IPS-18a (cell line): ENCODE measurements around the gene APBA2.
"Not testable (repeated sequence)": the region's sequence is repeated elsewhere in the genome, so short reads cannot be mapped to it uniquely, and the experiment has no call there.

Experiments
- H3K27ac ChIP-seq: one replicate; pipeline ENCODE4 v1.5.1; 2013; ENCODE audit warnings: low read length
- H3K27me3 ChIP-seq: one replicate; pipeline ENCODE4 v1.6.1; 2013; ENCODE audit warnings: mild to moderate bottlenecking, low read length; ENCODE audit not compliant: control insufficient read depth, insufficient read depth
- H3K36me3 ChIP-seq: one replicate; pipeline ENCODE4 v1.6.1; 2013; ENCODE audit warnings: low read depth, low read length; ENCODE audit not compliant: control insufficient read depth
- H3K4me1 ChIP-seq: one replicate; pipeline ENCODE4 v1.6.1; 2013; ENCODE audit warnings: low read depth, low read length; ENCODE audit not compliant: control insufficient read depth
- H3K4me3 ChIP-seq: one replicate; pipeline ENCODE4 v1.5.1; 2013; ENCODE audit warnings: low read length
- H3K9ac ChIP-seq: one replicate; pipeline ENCODE4 v1.6.1; 2013; ENCODE audit warnings: mild to moderate bottlenecking, low read length, moderate library complexity
- H3K9me3 ChIP-seq: one replicate; pipeline ENCODE4 v1.6.1; 2013; ENCODE audit warnings: low read depth, low read length; ENCODE audit not compliant: control insufficient read depth

APBA2 gene

DNA sequence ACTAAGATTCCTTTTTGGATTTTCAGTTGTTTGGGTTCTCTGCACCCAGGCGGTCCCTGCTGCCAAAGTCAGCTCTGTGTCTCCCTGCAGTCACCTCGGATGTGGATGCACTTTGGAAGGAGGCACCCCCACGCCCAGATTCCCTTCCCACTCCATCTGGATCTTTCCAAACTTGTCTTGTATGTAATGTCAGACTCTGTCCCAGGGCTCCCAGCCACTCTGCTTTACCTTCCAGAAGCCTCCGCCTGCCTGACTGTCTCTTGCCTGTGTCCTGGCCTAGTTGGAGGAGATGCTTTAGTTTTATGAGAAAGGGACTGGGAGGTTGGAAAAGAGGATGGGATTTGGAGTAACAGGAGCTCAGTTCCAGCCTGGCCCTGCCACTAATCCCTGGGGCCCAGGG, 4.5 kb downstream of the APBA2 start:
- not testable (repeated sequence) for H3K9ac ChIP-seq, H3K27ac ChIP-seq, H3K4me1 ChIP-seq, H3K4me3 ChIP-seq, H3K36me3 ChIP-seq, H3K9me3 ChIP-seq
- H3K27me3 ChIP-seq: peaks cover 17% of the 10 kb centered on the region

DNA sequence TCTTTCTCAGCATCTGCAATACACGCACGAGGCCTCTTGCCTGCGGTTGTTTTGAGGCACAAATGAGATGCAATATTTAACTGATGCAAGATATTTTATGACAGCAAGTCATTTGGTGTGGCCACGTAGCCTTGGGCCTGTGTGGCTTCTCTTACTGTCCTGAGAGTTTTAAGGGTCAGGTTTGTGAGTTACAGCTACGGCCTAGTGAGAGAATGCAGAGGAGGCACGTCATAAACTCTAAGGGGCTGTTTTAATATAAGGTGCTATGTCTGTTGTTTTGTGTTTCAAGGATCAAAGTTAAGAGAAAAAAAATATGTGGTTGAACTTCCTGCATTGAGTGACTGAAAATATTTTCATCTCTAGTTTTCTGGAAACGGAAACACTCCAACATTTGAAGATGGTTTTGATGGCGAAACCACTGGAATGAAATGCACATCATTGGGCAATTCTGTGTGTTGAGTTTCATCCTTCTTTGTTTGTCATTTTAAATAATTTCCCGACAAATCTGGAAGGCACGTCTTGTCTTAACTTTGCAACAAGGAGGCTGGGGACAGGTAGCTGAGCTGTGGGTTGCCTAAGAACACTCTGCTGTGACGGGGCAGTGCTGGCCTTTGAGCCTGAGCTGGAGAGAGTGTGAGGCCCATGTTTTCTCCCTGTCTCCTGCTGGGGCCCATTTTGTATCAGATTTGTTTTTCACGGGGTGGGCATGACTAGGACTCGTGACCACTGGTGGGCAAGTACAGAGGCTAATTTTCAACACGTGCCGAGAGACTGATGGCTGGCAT, 5.1 kb downstream of the APBA2 start:
- H3K9ac ChIP-seq: no peak overlapping the region
- H3K4me1 ChIP-seq: peaks cover 3% of the 10 kb centered on the region
- H3K36me3 ChIP-seq: no peaks in the 10 kb centered on the region
- peaks cover 14% of the 10 kb centered on the region for H3K27me3 ChIP-seq
- no peaks in the 10 kb centered on the region for H3K9me3 ChIP-seq
- H3K27ac ChIP-seq: no peak overlapping the region
- H3K4me3 ChIP-seq: no peak overlapping the region

DNA sequence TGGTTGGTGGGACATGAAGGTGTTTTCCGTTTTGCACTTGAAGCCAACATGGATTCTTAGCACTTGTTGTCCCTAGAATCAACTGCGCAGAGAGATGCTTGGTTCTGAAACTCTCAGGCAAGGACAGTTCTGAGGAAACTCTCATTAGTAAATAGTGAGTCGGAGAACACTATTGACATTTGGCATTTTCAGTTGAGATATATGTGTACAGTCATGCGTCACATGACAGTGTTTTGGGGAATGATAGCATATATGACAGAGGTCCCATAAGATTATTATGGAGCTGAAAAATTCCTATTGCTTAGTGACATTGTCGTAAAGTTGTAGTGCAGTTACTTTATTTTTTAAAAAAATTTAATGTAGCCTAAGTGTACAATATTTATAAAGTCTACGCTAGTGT, 5.8 kb downstream of the APBA2 start:
- Histone ChIP-seq H3K27me3 (peaks cover 11% of the 10 kb centered on the region), H3K27ac (no peak overlapping the region), H3K4me1 (peaks cover 3% of the 10 kb centered on the region), H3K9ac (no peak overlapping the region), H3K4me3 (no peak overlapping the region), H3K9me3 (no peaks in the 10 kb centered on the region), H3K36me3 (no peaks in the 10 kb centered on the region)

- H3K9ac ChIP-seq: no peak overlapping the region
- H3K36me3 ChIP-seq: no peaks in the 10 kb centered on the region
- H3K4me1 ChIP-seq: no peaks in the 10 kb centered on the region
- no peaks in the 10 kb centered on the region for H3K9me3 ChIP-seq
- no peak overlapping the region for H3K4me3 ChIP-seq
- no peaks in the 10 kb centered on the region for H3K27me3 ChIP-seq
- H3K27ac ChIP-seq: no peak overlapping the region
These were observed 7.2 kb downstream of the APBA2 start for GRCh38 chr15:28892789-28893610.

DNA sequence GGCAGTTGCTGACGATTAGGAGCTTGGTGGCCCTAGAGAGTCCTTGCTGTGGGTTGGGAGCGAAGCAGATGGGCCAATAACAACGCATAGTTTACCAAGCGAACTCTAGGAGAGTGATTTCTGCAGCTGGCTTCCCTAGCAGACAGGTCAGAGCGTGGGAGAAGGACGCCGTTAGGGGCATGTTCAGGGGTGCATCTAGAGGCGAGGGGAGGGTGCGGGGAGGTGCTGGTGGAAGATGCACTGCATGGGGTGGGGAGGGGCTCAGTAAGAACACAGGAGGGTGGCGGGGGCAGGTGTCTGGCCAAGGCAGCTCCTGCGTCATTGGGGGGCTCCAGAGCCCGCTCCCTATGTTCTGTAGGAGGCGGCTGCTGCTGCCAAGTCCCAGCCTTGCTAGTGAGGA, 8.9 kb downstream of the APBA2 start:
- no peak overlapping the region for H3K4me3 ChIP-seq

GRCh38 chr15:28895146-28895545, 9.4 kb downstream of the APBA2 start:
- Histone ChIP-seq H3K4me3 (no peak overlapping the region), H3K36me3 (no peaks in the 10 kb centered on the region), H3K27me3 (no peaks in the 10 kb centered on the region), H3K9me3 (no peaks in the 10 kb centered on the region), H3K27ac (no peak overlapping the region), H3K9ac (no peak overlapping the region), H3K4me1 (no peaks in the 10 kb centered on the region)

More for the DNA sequence above, 8.9 kb downstream of the APBA2 start:
- Histone ChIP-seq H3K36me3 (no peaks in the 10 kb centered on the region), H3K27me3 (no peaks in the 10 kb centered on the region), H3K9me3 (no peaks in the 10 kb centered on the region), H3K4me1 (no peaks in the 10 kb centered on the region), H3K27ac (no peak overlapping the region), H3K9ac (no peak overlapping the region)

DNA sequence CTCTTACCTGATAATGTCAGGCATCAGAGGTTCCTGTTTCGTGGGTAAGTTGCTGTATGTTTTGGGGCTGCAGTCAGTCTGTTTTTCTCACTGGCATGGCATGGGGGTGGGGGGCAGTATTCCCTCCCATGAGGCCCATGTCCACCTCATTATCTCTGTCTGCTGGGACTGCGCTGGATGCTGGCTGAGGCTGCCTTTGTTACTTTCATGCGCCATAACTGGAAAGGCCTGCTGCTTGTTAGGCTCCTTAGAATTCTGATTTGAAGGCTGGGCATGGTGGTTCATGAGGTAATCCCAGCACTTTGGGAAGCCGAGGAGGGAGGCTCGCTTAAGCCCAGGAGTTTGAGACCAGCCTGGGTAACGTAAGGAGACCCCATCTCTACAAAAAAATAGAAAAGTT, 9.8 kb downstream of the APBA2 start:
- no peaks in the 10 kb centered on the region for H3K4me1 ChIP-seq
- no peaks in the 10 kb centered on the region for H3K27me3 ChIP-seq
- no peaks in the 10 kb centered on the region for H3K36me3 ChIP-seq
- H3K9ac ChIP-seq: no peak overlapping the region
- no peak overlapping the region for H3K4me3 ChIP-seq
- H3K27ac ChIP-seq: no peak overlapping the region
- no peaks in the 10 kb centered on the region for H3K9me3 ChIP-seq

GRCh38 chr15:28896951-28897350, 11.2 kb downstream of the APBA2 start:
- Histone ChIP-seq H3K9me3 (no peaks in the 10 kb centered on the region), H3K27me3 (no peaks in the 10 kb centered on the region), H3K4me1 (no peaks in the 10 kb centered on the region), H3K27ac (no peak overlapping the region), H3K36me3 (no peaks in the 10 kb centered on the region), H3K9ac (no peak overlapping the region), H3K4me3 (no peak overlapping the region)

DNA sequence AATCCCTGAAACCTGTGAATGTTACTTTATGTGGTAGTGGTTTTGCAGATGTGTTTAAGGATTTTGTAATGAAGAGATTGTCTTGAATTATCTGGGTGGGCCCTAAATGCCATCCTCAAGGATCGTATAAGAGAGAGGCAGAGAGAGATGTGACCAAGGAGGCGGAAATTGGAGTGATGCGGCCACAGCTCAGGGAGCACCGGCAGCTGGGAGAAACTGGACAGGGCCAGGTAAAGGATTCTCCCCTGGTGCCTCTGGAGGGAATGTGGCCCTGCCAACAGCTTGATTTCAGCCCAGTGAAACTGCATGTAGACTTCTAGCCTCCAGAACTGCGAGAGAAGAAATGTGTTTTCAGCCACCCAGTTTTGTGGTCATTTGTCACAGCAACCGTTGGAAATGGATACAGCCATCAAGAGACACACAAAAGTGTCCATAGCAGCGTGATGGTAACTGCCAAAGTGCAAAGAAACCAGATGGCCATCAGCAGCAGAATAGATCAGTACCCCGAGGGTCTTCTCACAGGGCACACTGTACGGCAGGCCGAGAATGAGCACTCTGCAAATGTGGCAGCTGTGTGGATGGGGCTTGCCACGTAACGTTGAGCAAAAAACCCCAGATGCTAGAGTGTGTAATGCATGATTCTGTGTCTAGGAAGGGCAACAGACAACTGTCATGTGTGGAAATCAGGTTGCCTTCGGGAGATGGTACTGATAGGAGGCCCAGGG, 12.2 kb downstream of the APBA2 start:
- Histone ChIP-seq H3K9ac (no peak overlapping the region), H3K27me3 (no peaks in the 10 kb centered on the region), H3K36me3 (no peaks in the 10 kb centered on the region), H3K4me1 (no peaks in the 10 kb centered on the region), H3K27ac (no peak overlapping the region), H3K9me3 (no peaks in the 10 kb centered on the region), H3K4me3 (no peak overlapping the region)

DNA sequence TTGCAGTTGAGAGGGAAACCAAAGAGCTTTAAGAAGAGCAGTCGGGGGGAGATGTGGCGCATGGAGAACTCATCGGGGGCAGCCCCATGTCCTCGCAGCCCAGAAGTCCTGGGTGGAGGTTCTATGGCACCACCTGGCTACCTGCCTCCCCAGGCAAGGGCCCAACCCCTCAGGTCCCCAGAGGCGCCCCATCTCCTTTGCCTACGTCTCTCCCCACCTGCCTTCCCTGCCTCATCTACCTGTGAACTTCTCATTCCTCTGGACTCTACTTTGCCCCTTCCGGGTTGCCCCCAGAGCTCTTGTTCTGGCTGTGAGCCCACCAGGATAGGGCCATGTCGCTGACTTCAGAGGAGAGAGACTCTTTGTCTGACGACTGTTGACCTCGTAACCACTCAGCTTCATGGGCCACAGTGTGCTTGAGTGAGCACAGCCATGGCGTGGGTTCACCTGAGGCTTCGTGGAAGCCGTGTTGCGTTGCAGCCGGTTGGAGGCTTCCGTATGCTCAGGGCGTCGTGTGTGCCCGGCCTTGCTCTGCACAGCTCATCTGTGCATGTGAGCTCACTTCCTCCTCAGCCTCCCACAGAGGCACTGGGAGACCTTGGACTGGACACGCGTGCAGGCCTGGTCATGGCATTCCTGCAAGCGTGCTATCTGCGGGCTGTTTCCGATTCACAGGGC, 13.4 kb downstream of the APBA2 start:
- H3K9ac ChIP-seq: no peak overlapping the region
- no peak overlapping the region for H3K4me3 ChIP-seq
- no peaks in the 10 kb centered on the region for H3K36me3 ChIP-seq
- H3K27ac ChIP-seq: no peak overlapping the region
- no peaks in the 10 kb centered on the region for H3K27me3 ChIP-seq
- no peaks in the 10 kb centered on the region for H3K9me3 ChIP-seq
- no peaks in the 10 kb centered on the region for H3K4me1 ChIP-seq
